GM21360 (cell line): ENCODE data around the gene ELMO1.

Experiments used
- ATAC-seq: cut with Tn5 transposase; IDR thresholded peaks from one replicate; pipeline ENCODE4 v1.9.1; 2021; ENCODE audit warnings: mild to moderate bottlenecking, moderate library complexity; ENCODE audit not compliant: unreplicated experiment

The ELMO1 gene

DNA sequence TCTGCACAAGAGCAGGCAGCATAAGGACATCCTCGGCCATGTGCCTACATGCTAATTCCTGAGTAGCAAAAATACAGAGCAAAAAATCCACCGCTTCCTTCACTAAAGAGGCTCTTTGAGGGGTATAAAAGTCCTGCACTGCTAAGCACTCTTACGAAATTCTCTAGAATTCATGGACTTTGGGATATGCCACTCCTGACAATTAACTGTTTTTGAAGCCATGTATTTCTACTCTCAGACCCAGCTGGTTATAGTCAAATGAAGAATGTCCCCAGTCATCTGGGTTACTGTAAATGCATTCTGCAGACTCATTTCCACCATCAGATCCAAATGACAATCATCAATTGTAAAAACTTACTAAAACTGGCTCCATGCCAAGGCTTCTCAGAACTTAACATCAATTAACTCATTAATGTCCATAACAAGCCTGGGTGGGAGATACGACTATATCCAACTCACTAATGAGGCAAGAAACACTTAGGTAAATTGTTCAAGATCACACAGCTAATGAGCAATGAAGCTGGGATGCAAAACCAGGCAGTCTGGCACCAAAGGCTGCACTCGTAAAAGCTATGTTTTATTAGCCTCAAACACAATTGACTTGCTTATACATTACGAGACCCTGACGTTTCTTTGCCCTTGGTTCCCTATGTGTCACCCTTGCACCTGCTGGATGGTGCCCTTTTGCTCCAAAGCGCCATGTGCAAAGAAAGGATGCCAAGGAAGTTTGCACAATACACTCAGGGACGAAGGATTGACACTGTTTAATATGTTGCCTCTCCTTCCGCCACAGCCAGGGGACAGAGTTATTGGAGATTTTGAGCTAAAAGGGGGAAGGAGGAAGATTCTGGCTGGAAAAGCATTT lies 250.4 kb downstream of the ELMO1 start:
- no peak for ATAC-seq

DNA sequence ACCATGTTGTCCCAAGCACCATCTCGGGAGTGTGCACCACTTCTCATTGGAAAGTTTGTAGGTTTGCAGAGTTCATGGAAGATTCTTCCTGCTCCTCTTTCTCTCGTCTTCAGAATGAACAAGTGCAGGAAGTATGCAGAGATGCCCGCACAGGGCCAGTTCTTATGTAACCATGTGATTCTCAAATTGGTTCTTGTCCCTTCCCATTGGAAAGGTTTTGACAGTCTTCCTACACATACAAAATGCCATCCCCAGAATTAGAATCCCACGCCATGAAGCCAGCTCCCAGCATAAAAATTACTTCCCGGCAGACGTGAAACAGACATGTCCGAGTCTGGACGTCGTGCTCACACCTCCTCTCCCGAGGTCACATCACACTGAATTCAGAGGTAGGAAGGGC lies 251.6 kb downstream of the ELMO1 start:
- ATAC-seq, result no peak

DNA sequence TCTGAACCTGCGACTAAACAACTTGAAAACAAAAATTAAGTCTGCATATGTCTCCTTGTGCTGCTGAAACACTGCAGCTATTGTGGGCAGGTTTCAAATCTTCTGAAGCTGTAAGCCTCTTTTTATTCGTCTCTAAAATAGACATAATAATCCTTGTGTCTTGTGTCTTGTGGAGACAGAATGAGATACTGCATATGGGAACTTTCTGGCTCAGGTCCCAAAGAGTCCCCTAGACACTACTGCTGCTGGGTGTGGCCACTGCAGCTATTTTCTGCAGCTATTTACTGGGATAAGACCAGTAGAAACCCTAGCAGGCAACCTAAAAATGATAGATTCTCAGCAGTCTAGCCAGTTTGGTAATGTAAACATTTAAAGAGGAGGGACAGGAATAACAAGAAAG lies 252.0 kb downstream of the ELMO1 start:
- no peak for ATAC-seq

DNA sequence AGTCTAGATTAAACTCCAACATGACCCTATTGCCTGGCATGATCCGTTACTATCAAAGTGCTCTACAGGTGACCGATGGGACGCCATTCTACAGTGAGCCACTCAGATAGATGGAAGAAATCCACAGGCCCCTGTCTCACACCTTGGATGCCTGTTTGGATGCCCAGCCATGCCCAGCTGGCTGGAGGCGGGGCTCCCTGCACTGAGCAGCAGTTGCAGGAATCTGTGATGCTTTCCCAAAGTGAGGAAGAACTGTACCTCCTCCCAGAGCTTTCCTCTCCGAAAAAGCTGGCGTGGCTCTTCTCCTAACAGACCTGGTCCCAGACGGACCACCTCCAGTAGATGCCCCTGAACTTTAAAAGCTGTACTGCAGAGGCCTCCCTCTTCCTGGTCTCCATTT lies 253.3 kb downstream of the ELMO1 start:
- ATAC-seq, result no peak

DNA sequence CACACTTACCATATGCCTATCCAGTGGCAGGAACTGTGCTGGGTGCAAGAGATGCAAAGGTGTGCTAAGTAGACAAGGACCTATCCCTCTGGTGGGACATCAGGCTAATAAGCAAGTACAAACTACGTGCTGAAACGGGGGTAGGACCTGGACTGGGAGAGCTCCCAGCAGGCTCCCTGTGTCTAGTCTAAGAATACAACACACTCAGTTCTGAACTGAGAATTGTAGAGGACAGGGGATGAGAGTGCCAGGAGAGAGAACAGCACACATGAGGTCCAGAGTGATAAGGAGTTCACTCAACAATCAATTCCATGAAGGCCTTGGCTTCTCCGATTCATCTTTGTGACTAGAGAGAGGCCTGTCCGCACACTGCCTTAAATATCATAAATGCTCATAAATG lies 253.7 kb downstream of the ELMO1 start:
- no peak for ATAC-seq

DNA sequence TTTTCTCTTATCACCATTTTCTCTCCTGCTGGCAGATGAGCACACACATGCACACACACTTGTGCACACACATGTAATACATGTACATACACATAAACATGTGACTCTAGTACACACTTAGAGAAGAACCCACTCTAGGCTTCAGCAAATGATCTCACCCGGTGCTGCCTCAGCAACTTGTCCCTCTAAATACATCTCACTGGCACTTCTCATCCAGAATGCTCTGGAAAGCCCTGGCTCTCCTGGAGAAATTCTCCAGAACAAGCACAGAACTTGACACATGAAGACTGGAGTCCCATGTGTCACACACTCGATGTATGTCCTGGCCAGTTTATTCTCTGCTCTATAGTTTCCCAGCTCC lies 254.9 kb downstream of the ELMO1 start:
- ATAC-seq, result no peak

DNA sequence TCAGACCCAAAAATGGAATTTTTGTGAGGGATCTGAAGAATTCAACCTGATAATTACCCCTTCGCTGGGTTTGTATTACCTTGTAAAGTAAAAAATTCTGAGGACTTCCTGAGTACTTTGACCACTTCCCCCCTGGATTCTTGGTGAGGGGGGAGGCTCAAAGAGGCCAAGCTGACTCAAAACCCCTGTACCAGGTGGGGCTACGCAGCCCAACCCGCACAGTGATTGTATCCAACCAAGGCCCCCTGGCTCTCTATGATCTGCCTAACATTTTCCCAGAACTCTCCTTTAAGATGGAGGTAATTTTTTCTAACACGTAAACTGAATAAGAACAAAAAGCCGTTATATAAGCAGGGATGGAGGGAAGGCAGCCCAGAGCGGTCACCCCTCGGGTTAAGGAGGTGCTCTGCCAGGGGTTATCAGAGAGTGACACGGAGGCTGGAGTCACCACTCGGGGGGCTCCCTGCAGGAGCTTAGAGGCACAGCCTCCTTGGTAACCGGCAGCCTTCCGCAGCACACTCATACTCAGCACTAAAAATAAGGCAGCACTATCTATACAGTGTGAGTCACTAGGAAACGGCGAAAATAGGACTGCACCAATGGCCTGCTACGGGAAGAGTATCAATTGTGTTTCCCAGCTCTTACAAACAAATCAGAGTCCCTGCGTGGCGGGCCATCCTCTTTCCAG lies 255.4 kb downstream of the ELMO1 start:
- ATAC-seq, result no peak

DNA sequence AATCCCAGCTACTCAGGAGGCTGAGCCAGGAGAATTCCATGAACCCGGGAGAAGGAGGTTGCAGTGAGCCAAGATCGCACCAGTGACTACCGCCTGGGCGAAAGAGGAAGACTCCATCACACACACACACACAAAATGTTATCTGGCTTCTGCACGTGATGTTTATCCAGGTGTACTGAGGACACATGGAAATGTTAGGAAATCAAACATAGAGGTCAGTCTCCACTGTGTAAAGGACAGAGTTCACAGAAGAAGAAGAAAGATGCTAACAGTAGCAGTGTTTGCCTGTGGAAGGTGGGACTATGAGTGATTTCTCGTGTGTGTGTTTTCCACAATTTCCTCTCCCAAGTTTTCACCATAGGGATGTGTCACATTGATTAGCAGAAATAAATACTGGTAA lies 256.9 kb downstream of the ELMO1 start:
- no peak for ATAC-seq

DNA sequence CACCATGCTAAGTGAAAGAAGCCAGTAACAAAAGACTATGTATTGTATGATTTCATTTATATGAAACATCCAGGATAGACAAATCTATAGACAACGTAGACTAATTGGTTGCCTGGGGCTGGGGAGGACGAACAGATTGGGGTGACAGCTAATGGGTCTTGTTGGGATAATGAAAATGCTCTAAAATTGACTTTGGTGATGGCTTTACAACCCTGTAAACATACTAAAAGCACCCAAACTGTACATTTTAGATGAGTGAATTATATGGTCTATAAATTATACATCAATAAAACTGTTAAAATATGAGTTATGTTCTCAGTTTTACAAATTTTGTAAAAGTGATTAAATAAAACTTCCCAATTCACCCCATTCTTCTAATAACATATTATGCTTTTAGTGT lies 261.5 kb downstream of the ELMO1 start:
- no peak for ATAC-seq

DNA sequence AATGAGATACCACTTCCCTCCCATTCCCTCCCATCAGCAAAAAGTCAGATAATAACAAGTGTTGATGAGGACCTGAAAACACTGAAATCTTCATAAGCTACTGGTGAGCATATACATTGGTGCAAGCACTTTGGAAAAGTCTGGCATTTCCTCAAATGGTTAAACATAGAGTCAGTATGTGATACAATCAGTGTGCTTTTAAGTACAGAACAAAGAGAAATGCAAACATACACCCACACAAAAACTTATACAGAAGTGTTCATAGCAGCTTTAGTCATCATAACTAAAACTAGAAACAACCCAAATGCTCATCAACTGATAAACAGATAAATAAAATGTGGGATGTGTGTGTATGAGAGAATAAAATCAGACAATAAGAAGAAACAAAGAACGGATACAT lies 261.9 kb downstream of the ELMO1 start:
- no peak for ATAC-seq

DNA sequence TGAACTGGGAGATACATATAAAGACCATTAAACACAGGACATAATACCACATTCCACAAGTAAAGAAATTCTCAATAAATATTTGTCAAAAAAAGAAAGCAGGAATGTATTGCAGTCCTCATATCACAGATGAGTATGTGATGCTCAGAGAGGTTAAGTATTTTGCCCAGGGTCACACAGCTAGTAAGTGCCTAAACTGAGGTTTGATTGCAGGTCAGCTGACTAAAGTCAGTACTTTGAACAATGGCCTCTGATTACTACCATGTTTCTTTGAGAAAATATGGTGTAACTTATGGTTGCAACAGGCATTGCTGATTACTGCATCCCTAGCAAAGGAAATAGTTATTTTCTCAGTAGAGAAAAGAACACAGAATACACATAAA lies 267.1 kb downstream of the ELMO1 start:
- no peak for ATAC-seq

DNA sequence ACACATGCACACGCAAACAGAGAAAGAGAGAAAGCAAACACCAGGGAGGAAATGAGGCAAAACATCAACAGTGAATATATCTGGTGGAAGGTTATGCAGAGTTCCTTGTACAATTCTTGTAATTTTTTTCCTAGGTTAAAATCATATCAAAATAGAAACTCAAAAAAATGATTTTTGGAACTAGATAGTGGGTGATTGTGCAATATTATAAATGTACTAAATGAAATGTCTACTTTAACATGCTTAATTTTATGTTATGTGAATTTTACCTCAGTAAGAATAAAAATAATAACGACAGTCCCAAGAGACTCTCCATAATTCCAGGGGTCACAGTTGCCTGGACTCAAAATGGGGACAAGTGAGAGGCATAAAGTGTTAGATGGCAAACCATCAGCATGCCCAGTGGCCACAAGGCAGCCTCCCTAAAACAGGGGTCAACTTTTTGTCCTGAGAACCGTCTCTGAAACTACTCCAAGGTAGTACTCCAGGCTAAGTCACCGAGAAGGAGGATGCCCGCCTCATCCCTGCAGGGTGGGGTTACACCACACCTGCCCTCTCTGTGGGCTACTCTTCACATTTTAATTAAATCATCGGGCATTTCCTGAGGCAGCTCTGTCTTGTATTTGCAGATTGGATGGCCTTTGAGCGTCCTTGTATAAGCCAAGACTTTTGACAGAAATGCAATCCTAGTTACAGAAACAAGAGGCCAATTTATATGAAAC lies 267.7 kb downstream of the ELMO1 start:
- ATAC-seq, result no peak

DNA sequence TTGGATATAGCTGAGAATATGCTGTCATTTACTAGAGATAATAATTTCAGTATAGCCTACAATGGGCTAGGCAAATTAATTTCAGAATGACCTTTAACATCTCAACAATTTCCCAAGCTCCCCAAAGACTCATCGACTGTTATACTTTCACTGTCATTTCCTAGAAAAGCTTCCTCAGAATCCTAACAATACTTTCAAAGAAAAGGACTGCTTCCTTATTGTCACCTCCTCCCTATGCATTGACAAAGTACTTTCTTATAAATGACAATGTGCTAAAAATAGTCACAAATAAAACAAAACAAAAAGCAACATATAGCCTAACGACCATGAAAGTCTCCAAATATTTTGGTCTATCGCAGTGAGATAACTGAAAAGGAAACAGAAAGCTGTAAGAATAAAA lies 272.6 kb downstream of the ELMO1 start:
- no peak for ATAC-seq

DNA sequence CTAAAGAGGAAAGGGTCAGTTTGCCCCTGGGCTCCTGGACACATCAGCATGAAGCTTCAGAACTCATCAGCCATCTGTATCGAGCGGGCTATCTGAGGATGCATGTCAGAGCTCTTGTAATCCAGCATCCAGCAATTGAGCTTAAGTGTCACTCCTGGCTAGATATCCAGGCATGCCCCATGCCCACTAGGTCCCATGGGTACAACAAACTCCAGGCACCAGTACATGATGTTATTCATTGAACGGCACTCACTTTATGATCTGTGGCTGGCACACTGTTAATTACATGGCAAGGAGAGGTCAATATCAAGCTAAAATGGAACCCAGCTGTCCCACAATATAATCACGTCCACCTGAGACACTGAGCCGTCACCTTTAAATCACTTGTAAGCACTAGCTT lies 274.2 kb downstream of the ELMO1 start:
- ATAC-seq, result no peak

DNA sequence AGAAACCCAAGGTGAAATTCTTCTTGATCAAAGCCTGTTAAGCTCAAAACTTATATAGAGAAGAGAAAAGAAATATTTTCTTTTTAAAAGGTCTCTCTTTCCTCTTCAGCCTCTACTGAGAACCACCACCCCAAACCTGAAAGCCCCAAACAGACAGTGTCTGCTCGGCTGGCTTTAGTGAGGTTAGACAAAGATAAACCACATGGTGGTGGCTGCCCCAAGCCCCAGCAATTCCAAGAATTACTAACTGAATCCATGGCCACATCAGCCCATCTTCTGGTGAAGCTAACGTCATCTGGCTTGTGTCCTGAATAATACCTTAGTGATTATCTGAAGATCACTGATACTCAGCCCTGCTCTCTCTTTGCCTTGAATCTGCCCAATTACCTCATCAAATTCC lies 275.0 kb downstream of the ELMO1 start:
- ATAC-seq, result no peak

DNA sequence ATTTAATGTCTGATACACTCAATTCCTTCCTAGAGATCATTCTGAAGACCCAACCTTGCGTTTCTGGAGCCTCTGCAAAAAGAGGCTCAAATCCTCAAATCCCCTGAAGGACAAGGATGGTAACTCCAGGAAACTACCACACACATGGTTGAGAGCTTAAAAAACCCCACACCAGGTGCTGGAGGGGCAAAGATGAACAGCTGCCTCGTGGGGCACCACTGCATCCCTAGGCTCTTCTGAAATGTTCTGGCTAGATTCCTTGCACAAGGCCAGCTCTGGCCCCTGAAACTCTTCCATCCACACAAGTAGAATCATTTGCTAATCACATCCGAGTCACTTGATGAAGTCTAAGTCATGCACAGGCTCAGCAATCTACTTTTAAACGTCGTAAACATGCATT lies 286.6 kb downstream of the ELMO1 start:
- ATAC-seq, result no peak

DNA sequence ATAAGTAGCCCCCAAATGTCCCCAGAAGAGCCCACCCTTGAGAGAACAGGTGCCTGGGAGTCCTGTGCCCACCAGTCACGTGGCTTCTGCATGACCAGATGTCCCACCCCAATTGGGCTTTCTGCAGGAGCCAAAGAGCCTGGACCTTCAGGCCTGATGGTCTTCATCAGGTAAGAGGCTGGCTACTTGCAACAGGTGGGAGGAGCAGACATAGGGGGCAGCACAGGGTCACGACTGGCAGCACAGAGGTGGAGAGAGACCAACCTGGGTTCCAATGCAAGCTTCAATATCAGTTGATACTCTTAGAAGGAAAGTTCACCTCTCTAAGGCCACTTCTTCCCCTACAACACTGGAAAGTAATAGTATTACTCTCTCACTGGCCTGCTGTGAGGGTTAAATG lies 288.0 kb downstream of the ELMO1 start:
- ATAC-seq, result no peak

DNA sequence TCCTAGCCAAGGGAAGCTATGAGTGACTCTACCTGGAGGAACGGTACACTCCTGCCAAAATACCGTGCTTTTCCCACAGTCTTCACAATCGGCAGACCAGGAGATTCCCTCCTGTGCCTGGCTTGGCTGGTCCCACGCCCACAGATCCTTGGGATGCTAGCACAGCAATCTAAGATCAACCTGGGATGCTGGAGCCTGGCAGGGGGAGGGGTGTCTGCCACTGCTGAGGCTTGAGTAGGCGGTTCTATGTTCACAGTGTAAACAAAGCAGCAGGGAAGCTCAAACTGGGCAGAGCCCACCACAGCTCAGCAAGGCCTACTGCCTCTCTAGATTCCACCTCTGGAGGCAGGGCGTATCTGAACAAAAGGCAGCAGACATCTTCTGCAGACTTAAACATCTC lies 295.3 kb downstream of the ELMO1 start:
- ATAC-seq, result no peak

DNA sequence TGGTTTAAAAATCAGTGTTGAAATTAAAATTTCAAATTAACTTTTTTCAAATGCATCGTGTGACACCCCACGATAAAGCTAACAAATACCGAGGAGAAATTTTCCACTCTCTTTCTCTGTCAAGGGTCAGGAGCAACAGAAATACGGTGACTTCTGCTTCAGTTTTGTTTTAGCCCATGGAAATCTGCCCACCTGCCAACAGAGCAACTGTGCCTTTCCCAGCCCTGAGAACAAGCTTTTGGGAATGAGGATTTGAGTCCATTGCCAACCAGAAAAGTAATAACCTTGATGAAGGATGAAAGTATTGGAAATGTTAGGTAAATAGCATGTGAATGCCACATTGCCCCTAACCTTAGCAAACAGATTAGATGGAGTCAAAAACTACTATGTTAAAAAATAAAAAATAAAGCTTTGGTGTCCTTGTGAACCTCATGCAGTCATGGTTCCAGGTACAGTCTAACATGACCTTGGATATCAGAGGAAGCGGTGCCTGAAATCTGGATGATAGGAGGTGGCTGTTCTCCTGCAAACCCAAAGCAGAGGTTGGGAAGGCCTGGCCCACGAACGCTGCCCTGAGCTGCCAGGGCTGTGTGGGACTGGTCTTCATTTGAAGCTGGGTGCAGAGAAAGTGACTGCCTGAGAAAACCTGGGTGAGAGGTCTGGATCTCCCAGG lies 296.8 kb downstream of the ELMO1 start:
- no peak for ATAC-seq

DNA sequence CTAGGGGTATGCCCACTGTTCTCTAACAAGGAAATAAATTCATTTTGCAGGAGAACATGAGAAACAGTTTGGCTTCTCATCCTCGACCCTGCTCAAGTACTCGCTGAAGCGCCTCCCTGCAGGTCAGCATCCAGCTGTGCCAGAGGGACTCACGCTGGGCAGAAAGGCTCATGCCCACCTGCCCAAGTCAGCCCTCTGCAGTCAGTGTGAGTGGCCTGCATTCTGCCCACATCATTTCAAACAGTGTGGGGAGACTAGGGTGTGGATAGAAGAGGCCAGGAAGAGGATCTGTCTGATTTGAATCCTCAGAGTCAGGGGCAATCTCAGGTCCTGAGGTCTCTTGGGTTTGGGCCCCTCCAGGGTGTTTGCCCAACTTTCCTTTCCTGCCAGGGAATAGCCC lies 297.8 kb downstream of the ELMO1 start:
- no peak for ATAC-seq

DNA sequence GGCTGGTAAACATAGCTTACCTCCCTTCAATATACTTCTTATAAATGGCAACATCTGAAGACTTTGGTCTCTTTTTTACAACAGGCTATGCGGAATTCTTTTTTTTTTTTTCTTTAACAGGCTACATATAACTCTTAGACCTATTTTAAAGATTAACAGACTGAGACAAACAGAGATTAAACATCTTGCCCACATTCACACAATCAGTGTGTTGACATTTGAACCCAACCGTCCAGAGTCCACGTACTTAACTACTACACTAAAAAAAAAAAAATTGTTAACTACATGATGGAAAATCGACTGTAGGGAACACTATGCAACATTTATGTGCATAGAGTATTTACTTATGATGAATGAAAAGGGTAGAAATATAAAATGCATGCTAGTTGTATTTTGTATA lies 298.5 kb downstream of the ELMO1 start:
- ATAC-seq, result no peak

DNA sequence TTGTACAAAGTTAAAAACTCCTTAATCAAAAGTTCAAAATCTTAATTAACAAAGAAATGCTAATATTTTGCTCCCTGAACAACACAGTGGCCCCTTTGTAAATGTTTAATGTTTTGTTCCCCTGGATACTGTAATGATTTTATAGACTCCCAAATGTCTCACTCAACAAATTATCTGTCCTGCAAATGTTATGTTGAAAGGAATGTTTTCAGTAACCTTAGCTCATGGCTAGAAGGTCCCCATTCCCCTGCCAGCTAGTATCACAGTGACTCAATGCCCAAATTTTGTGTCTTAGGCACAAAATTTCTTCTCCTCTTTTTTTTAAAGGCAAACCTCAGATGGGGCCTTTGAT lies 298.9 kb downstream of the ELMO1 start:
- ATAC-seq, result no peak
